Epithelial cell of proximal tubule (primary cell): ENCODE data around the gene ZNF831. TPM values are rescaled to one million over a fixed set of nuclear protein-coding genes. Genes with fewer than 3 reads are reported as not detected.

Experiments used
- DNase-seq: peaks from one replicate; pipeline ENCODE4 v3.0.0-alpha.2; 2011; ENCODE audit warnings: low read depth
- H3K4me3 ChIP-seq: 2 replicates; pipeline ENCODE4 v1.5.1; 2011; ENCODE audit warnings: low read depth, mild to moderate bottlenecking, low read length
- total RNA-seq: library from RNA; depleted of rRNA; stranded (reverse); fragments of >200 nt; gene quantifications from 2 replicates; pipeline ENCODE4 v1.2.3, GENCODE V29; 2015
- TF ChIP-seq, protein P1 (sequence below): conservative IDR thresholded peaks from 2 replicates; pipeline ENCODE4 v1.5.1; 2012; ENCODE audit warnings: low read depth, mild to moderate bottlenecking, low read length

The ZNF831 gene
- total RNA-seq, 1 donor from 2014 or later = not detected

GRCh38 chr20:59170406-59171349, 7.1 kb downstream of the ZNF831 start:
- no peak for DNase-seq

DNA sequence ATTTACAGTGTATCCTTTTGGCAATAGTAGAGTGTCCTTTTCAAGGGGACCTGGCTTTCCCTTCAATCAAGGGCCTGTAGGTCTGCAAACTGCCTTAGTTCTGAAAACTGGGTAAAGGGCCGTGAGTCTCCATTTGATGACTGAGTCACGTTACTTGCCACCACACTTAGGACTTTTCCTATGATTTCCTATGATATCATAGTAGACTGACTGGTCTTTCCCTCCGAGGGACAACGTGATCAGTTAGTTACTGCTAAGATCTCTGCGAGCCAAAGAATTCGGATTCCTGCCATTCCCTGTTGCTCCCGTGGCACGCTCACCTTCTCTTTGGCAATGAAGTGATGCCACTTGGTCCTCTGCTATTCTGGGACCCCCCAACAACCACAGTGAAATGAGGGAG, 8.4 kb downstream of the ZNF831 start:
- TF ChIP-seq, protein P1, sequence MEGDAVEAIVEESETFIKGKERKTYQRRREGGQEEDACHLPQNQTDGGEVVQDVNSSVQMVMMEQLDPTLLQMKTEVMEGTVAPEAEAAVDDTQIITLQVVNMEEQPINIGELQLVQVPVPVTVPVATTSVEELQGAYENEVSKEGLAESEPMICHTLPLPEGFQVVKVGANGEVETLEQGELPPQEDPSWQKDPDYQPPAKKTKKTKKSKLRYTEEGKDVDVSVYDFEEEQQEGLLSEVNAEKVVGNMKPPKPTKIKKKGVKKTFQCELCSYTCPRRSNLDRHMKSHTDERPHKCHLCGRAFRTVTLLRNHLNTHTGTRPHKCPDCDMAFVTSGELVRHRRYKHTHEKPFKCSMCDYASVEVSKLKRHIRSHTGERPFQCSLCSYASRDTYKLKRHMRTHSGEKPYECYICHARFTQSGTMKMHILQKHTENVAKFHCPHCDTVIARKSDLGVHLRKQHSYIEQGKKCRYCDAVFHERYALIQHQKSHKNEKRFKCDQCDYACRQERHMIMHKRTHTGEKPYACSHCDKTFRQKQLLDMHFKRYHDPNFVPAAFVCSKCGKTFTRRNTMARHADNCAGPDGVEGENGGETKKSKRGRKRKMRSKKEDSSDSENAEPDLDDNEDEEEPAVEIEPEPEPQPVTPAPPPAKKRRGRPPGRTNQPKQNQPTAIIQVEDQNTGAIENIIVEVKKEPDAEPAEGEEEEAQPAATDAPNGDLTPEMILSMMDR = no peak
- DNase-seq = no peak

More at GRCh38 chr20:59170406-59171349, 7.1 kb downstream of the ZNF831 start:
- H3K4me3 ChIP-seq = no peak overlapping the region
- TF ChIP-seq, protein P1 = no peak

GRCh38 chr20:59173938-59174491, 10.4 kb downstream of the ZNF831 start:
- no peak overlapping the region for H3K4me3 ChIP-seq
- no peak for DNase-seq
- TF ChIP-seq, protein P1 = no peak

More for the DNA sequence above, 8.4 kb downstream of the ZNF831 start:
- H3K4me3 ChIP-seq = no peak overlapping the region

- DNase-seq = no peak
- TF ChIP-seq, protein P1 = no peak
- H3K4me3 ChIP-seq = no peak overlapping the region
Measured at GRCh38 chr20:59175002-59175401, 11.4 kb downstream of the ZNF831 start.

DNA sequence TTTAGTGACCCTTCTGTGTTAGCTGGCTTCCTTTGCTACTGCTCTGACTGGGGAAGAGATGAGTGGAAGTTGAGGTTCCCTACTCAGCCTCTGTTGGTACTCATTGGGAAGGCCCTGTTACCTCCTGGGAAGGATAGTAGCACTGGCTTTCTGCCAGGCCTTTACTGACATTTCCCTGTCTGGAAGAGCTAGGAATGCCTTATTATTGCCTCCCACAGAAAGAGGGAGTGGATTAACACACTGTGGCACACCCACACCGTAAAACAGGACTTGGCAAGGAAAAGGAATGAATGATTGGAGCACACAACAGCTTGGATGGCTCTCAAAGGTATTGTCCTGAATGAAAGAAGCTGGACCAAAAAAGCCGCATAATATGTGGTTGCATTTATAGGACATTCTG, 12.2 kb downstream of the ZNF831 start:
- TF ChIP-seq, protein P1 = no peak
- DNase-seq = no peak
- no peak overlapping the region for H3K4me3 ChIP-seq

GRCh38 chr20:59176812-59177211, 13.2 kb downstream of the ZNF831 start:
- no peak for DNase-seq
- TF ChIP-seq, protein P1 = no peak
- no peak overlapping the region for H3K4me3 ChIP-seq
